ENCODE data around the gene ROPN1B.

- TF ChIP-seq EZH2 (IDR thresholded peaks at IDR 0.05; ENCODE audit: low read length, unreplicated experiment) (no peak), CTCF (conservative IDR thresholded peaks at IDR 0.05; ENCODE audit: low read depth, low read length) (no peak), EZH2phosphoT487 (IDR thresholded peaks at IDR 0.05; ENCODE audit: borderline replicate concordance, low read length) (no peak)
Measured at GRCh38 chr3:126004217-126004616, 35.2 kb downstream of the ROPN1B start.
